GM23338 (cell line): ENCODE results near the gene FGF19. TPM values are rescaled to one million over a fixed set of nuclear protein-coding genes. Genes with fewer than 3 reads are reported as not detected.

Experiments used
- ATAC-seq: fragments of 200-7000 bp; cut with Tn5 transposase; 3 replicates; pipeline ENCODE4 v1.9.1; 2020
- DNase-seq: peaks from one replicate; pipeline ENCODE4 v3.0.0-alpha.2; 2015; ENCODE audit warnings: low spot score
- H2AFZ ChIP-seq: fragments of 200-600 bp; sonication (generic); 2 replicates; pipeline ENCODE4 v1.8.0; 2016; ENCODE audit warnings: antibody characterized with exemption, mild to moderate bottlenecking, moderate library complexity
- H3F3A ChIP-seq: fragments of 200-600 bp; sonication (generic); replicated peaks from 2 replicates; pipeline ENCODE4 v1.8.0; 2017; ENCODE audit warnings: antibody characterized with exemption, mixed run types, low read depth
- H3K27ac ChIP-seq: fragments of 200-600 bp; sonication (generic); 2 replicates; pipeline ENCODE4 v1.6.1; 2016; ENCODE audit warnings: low read depth
- H3K27me3 ChIP-seq: fragments of 200-600 bp; sonication (generic); 2 replicates; pipeline ENCODE4 v1.8.0; 2016; ENCODE audit warnings: mild to moderate bottlenecking, mixed run types, moderate library complexity; ENCODE audit not compliant: insufficient read depth
- H3K36me3 ChIP-seq: fragments of 200-600 bp; sonication (generic); 2 replicates; pipeline ENCODE4 v1.8.0; 2016; ENCODE audit warnings: mild to moderate bottlenecking; ENCODE audit not compliant: insufficient read depth
- H3K4me1 ChIP-seq: fragments of 200-600 bp; sonication (generic); 2 replicates; pipeline ENCODE4 v1.8.0; 2016; ENCODE audit warnings: mild to moderate bottlenecking, moderate library complexity; ENCODE audit not compliant: insufficient read depth
- H3K4me2 ChIP-seq: fragments of 200-600 bp; sonication (generic); 2 replicates; pipeline ENCODE4 v1.7.1; 2017; ENCODE audit warnings: mixed run types
- H3K4me3 ChIP-seq: fragments of 200-600 bp; sonication (generic); 2 replicates; pipeline ENCODE4 v1.6.1; 2016; ENCODE audit warnings: mixed run types
- H3K79me2 ChIP-seq: fragments of 200-600 bp; sonication (generic); replicated peaks from 2 replicates; pipeline ENCODE4 v1.8.0; 2017; ENCODE audit warnings: mild to moderate bottlenecking; ENCODE audit not compliant: insufficient read depth
- H3K9me2 ChIP-seq: fragments of 200-600 bp; sonication (generic); 2 replicates; pipeline ENCODE4 v1.8.0; 2017; ENCODE audit not compliant: insufficient read depth
- H4K20me1 ChIP-seq: fragments of 200-600 bp; sonication (generic); replicated peaks from 2 replicates; pipeline ENCODE4 v1.8.0; 2017; ENCODE audit warnings: mild to moderate bottlenecking; ENCODE audit not compliant: insufficient read depth
- H3K27ac Mint-ChIP-seq: 2 replicates; pipeline ENCODE4 v1.8.0; 2020; ENCODE audit warnings: inconsistent platforms, mild to moderate bottlenecking, moderate library complexity, mixed read lengths
- H3K27me3 Mint-ChIP-seq: 3 replicates; pipeline ENCODE4 v1.8.0; 2022; ENCODE audit warnings: low read depth, mild to moderate bottlenecking, moderate library complexity, mixed read lengths, inconsistent platforms; ENCODE audit not compliant: insufficient read depth, poor library complexity
- H3K36me3 Mint-ChIP-seq: 3 replicates; pipeline ENCODE4 v1.8.0; 2021; ENCODE audit warnings: low read depth, mild to moderate bottlenecking, inconsistent platforms, moderate library complexity, mixed read lengths
- H3K4me1 Mint-ChIP-seq: 3 replicates; pipeline ENCODE4 v1.8.0; 2020; ENCODE audit warnings: mild to moderate bottlenecking, inconsistent platforms, mixed read lengths
- H3K4me3 Mint-ChIP-seq: 3 replicates; pipeline ENCODE4 v1.8.0; 2021; ENCODE audit warnings: moderate library complexity, mild to moderate bottlenecking, inconsistent platforms, mixed read lengths
- H3K9me3 Mint-ChIP-seq: 3 replicates; pipeline ENCODE4 v1.8.0; 2020; ENCODE audit warnings: moderate library complexity, mild to moderate bottlenecking, inconsistent platforms, mixed read lengths
- CREB1 ChIP-seq: fragments of 250-450 bp; sonication (Bioruptor Pico); IDR thresholded peaks from 2 replicates; pipeline ENCODE4 v1.5.0; 2020; ENCODE audit warnings: low read depth, mild to moderate bottlenecking, moderate library complexity
- ETS1 ChIP-seq: IDR thresholded peaks from 2 replicates; pipeline ENCODE4 v1.6.1; 2016; ENCODE audit warnings: antibody characterized with exemption
- ZNF114 ChIP-seq: fragments of 250-450 bp; sonication (Bioruptor Pico); IDR thresholded peaks from 2 replicates; pipeline ENCODE4 v1.5.0; 2020; ENCODE audit warnings: mild to moderate bottlenecking, moderate library complexity
- ZNF331 ChIP-seq: fragments of 250-450 bp; sonication (Bioruptor Pico); IDR thresholded peaks from 2 replicates; pipeline ENCODE4 v1.5.0; 2020; ENCODE audit warnings: low read depth, mild to moderate bottlenecking, moderate library complexity
- ZNF462 ChIP-seq: fragments of 250-450 bp; sonication (Bioruptor Pico); IDR thresholded peaks from 2 replicates; pipeline ENCODE4 v1.5.0; 2020; ENCODE audit warnings: mild to moderate bottlenecking, moderate library complexity
- polyA plus RNA-seq: library from polyadenylated mRNA; unstranded; fragments of >200 nt; fragmentation: Nextera tagmentation; extraction: Ambion mirVana; gene quantifications from 2 replicates; pipeline ENCODE4 v1.2.1, GENCODE V29; 2016
- total RNA-seq: library from RNA; depleted of rRNA; stranded (reverse); fragments of >200 nt; shearing (Covaris generic); gene quantifications from 2 replicates; pipeline ENCODE4 v1.2.3, GENCODE V29; 2014

The FGF19 gene
- total and polyA plus RNA-seq, 2 experiments from 2014 or later = 21.7 to 36.1 TPM

DNA sequence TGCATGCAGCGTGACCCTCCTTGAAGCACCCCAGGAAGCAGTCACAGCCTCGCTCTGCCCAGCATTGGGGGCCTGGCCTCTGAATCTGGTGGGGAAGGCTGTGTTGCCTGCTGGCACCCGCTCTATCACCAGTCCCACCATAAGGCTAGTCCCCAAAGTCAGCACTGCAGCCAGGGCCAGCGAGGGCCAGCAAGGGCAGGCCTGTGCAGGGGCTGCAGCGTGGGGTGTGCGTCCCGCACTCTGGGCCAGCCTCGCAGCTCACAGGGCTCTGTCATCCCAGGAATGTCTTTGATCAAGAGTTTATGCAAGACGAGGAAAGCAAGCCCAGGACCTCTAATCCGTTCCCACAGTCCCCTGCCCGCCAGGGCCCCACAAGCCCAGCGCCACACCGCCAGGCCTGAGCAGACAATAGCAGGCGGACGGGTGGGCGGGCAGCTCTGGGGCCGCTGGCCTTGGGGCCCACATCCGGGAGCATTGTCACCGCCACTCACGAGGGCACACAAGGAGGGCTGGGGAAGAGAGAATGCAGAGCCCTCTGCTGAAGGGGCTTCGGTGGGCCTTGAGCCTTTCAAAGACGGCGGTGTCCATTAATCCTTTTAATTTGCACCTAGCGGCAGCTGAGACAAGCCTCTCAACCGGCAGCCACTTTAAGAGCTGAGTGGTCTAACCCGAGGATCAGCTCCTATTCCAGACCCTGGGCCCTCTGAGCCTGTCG lies 45.8 kb downstream of the FGF19 start:
- no peaks in the 10 kb centered on the region for H3K9me2 ChIP-seq
- H3K4me1 Mint-ChIP-seq = peaks cover 37% of the 10 kb centered on the region
- H3K36me3 Mint-ChIP-seq = peaks cover 12% of the 10 kb centered on the region
- H3K4me2 ChIP-seq = peak overlapping the region; percentile 55; the same call in 1 of the 2 replicates
- TF ChIP-seq CREB1 = 0 out of 2 replicates have a peak, but pooled peaks have one; percentile 1
- TF ChIP-seq ZNF114 (CRISPR knock-in tag) = no peak
- TF ChIP-seq ETS1 = no peak
- no peaks in the 10 kb centered on the region for H4K20me1 ChIP-seq
- H3K27ac ChIP-seq = peak overlapping the region; percentile 74
- ATAC-seq = peak; percentile 78
- no peaks in the 10 kb centered on the region; the same call in 1 of the 2 replicates for H3K36me3 ChIP-seq
- H3K4me1 ChIP-seq = peaks cover 18% of the 10 kb centered on the region
- H2AFZ ChIP-seq = peak overlapping the region; percentile 78; the same call in 1 of the 2 replicates
- no peak overlapping the region for H3K4me3 Mint-ChIP-seq
- H3K27ac Mint-ChIP-seq = peak overlapping the region; percentile 72; the same call in 1 of the 2 replicates
- no peak overlapping the region for H3K4me3 ChIP-seq
- H3K27me3 ChIP-seq = no peaks in the 10 kb centered on the region
- no peaks in the 10 kb centered on the region for H3K79me2 ChIP-seq
- H3F3A ChIP-seq = 0 out of 2 replicates have a peak, but pooled peaks cover 9% of the 10 kb centered on the region
- peaks cover 23% of the 10 kb centered on the region for H3K27me3 Mint-ChIP-seq
- peak; percentile 88 for DNase-seq
- no peaks in the 10 kb centered on the region for H3K9me3 Mint-ChIP-seq

DNA sequence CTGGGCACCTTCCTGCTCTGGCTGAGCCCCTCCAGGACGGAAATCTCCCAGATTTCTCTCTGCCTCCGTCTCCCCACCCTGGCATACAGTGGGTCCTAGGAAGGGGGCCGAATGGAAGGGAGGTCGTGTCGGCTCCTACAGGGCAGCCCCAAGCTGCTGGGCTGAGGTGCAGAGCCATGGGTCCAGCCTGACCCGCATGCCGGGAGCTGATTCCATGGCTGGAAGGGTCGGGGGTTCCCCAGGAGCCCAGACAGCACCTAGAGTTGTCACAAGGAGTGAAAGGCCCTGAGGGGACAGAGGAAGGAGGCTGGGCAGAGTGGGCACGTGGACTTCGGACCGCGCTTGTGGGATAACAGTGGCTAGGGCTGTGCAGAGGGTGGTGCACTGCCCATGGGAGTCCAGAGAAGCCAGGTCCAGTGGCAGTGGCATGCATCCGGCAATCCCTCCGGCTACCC lies 46.3 kb downstream of the FGF19 start:
- no peaks in the 10 kb centered on the region for H3K27me3 ChIP-seq
- H3K4me2 ChIP-seq = no peak overlapping the region
- H3K4me3 Mint-ChIP-seq = no peak overlapping the region
- no peak for TF ChIP-seq ZNF462
- TF ChIP-seq ZNF331 (CRISPR knock-in tag) = no peak
- no peaks in the 10 kb centered on the region for H4K20me1 ChIP-seq
- peaks cover 37% of the 10 kb centered on the region for H3K4me1 Mint-ChIP-seq
- H3K4me3 ChIP-seq = no peak overlapping the region
- H3K27me3 Mint-ChIP-seq = peaks cover 23% of the 10 kb centered on the region
- H3K27ac ChIP-seq = no peak overlapping the region; the same call in 1 of the 2 replicates
- DNase-seq (no peak), ATAC-seq (no peak; the same call in 2 of the 3 replicates)
- no peaks in the 10 kb centered on the region for H3K79me2 ChIP-seq
- H3K9me2 ChIP-seq = no peaks in the 10 kb centered on the region
- H3K27ac Mint-ChIP-seq = peak overlapping the region; percentile 72; the same call in 1 of the 2 replicates
- H2AFZ ChIP-seq = no peak overlapping the region
- H3K4me1 ChIP-seq = peaks cover 18% of the 10 kb centered on the region
- 0 out of 2 replicates have a peak, but pooled peaks cover 9% of the 10 kb centered on the region for H3F3A ChIP-seq
- no peaks in the 10 kb centered on the region for H3K9me3 Mint-ChIP-seq
- peaks cover 18% of the 10 kb centered on the region for H3K36me3 Mint-ChIP-seq
- peaks cover 5% of the 10 kb centered on the region for H3K36me3 ChIP-seq
